K562 (cell line): ENCODE data around the gene TEX35. TPM values are rescaled to one million over a fixed set of nuclear protein-coding genes. Genes with fewer than 3 reads are reported as not detected.

Experiments used
- ATAC-seq: fragments of 200-7000 bp; cut with Tn5 transposase; 3 replicates; pipeline ENCODE4 v1.9.1; 2020; ENCODE audit warnings: moderate library complexity
- BruUV-seq: library from RNA; stranded (reverse); fragments of 400-500 nt; replicated peaks from 2 replicates; lab custom pipeline; 2021; lab: Mats Ljungman, UMichigan
- CTCF ChIA-PET: fragments of 300-600 bp; formaldehyde crosslinking; extraction: SDS; loops from one replicate; lab custom pipeline; 2021; ENCODE audit warnings: low intra/inter-chr PET ratio; lab: Yijun Ruan, JAX
- POLR2A ChIA-PET: fragments of 300-600, 350-650 bp; sonication (Branson Sonifier 250); formaldehyde crosslinking; extraction: SDS; loops from one replicate; lab custom pipeline; 2021; ENCODE audit warnings: antibody characterized with exemption, inconsistent platforms; lab: Yijun Ruan, JAX
- DNase-seq, 4 experiments: peaks; one replicate each; pipeline versions ENCODE4 v3.0.0 to v3.0.0-alpha.2; 2011 to 2018; ENCODE audit warnings: low spot score in 3 of 4, mixed read lengths in 3 of 4; ENCODE audit errors: extremely low read depth in 1 of 4
- FAIRE-seq: peaks from 2 replicates; lab custom pipeline; 2011; peaks lifted over from hg19 to GRCh38; lab: Jason Lieb, UNC
- H2AFZ ChIP-seq: 2 replicates; pipeline ENCODE4 v1.6.0; 2011; ENCODE audit warnings: low read depth, low read length, control low read depth, inconsistent platforms
- H3K27ac ChIP-seq: fragments of 200-600 bp; 3 replicates; pipeline ENCODE4 v1.8.0; 2011; ENCODE audit warnings: low read depth, mild to moderate bottlenecking, control low read depth, inconsistent platforms, low read length, moderate library complexity, mixed read lengths; ENCODE audit errors: extremely low read depth
- H3K27me3 ChIP-seq, 2 experiments: fragments of 300-600 bp in 1 of 2; 2 replicates in 1 of 2; 3 replicates in 1 of 2; pipeline versions ENCODE4 v1.6.0 to v1.8.0; 2011; ENCODE audit warnings: inconsistent platforms in 2 of 2, low read length in 2 of 2, mild to moderate bottlenecking in 1 of 2, mixed read lengths in 1 of 2, moderate library complexity in 1 of 2; ENCODE audit not compliant: control insufficient read depth in 2 of 2, insufficient read depth in 2 of 2
- H3K36me3 ChIP-seq: fragments of 300-600 bp; 3 replicates; pipeline ENCODE4 v1.8.0; 2011; ENCODE audit warnings: mild to moderate bottlenecking, low read length, inconsistent platforms; ENCODE audit not compliant: control insufficient read depth, insufficient read depth
- H3K4me1 ChIP-seq, 2 experiments: fragments of 200-600 bp in 1 of 2; replicated peaks in 1 of 2; 2 replicates in 1 of 2; 3 replicates in 1 of 2; pipeline versions ENCODE4 v1.5.1 to v1.8.0; 2011; ENCODE audit warnings: inconsistent platforms in 2 of 2, low read length in 2 of 2, mild to moderate bottlenecking in 1 of 2, mixed read lengths in 1 of 2, moderate library complexity in 1 of 2; ENCODE audit not compliant: control insufficient read depth in 2 of 2, insufficient read depth in 2 of 2
- H3K4me2 ChIP-seq: 2 replicates; pipeline ENCODE4 v1.6.1; 2011; ENCODE audit warnings: low read length, control low read depth, inconsistent platforms, mixed read lengths; ENCODE audit not compliant: insufficient read depth
- H3K4me3 ChIP-seq: fragments of 200-600 bp; sonication (generic), shearing (Covaris generic); 2 replicates; pipeline ENCODE4 v1.5.1; 2016; ENCODE audit warnings: control low read depth, inconsistent platforms
- H3K79me2 ChIP-seq: fragments of 200-600 bp; 3 replicates; pipeline ENCODE4 v1.8.0; 2011; ENCODE audit warnings: low read length, inconsistent platforms; ENCODE audit not compliant: control insufficient read depth, insufficient read depth
- H3K9ac ChIP-seq, 2 experiments: 2 replicates each; pipeline versions ENCODE4 v1.6.0 to v1.6.1; 2011; ENCODE audit warnings: low read depth in 2 of 2, low read length in 2 of 2, control low read depth in 1 of 2, inconsistent platforms in 1 of 2, mild to moderate bottlenecking in 1 of 2, mixed read lengths in 1 of 2; ENCODE audit not compliant: insufficient read depth in 1 of 2
- H3K9me1 ChIP-seq: one replicate; pipeline ENCODE4 v1.6.0; 2011; ENCODE audit warnings: inconsistent platforms, mild to moderate bottlenecking, low read length, moderate library complexity; ENCODE audit not compliant: control insufficient read depth, insufficient read depth
- H3K9me3 ChIP-seq: replicated peaks from 2 replicates; pipeline ENCODE4 v1.5.1; 2011; ENCODE audit warnings: low read depth, low read length, inconsistent platforms; ENCODE audit not compliant: control insufficient read depth, insufficient read depth
- H4K20me1 ChIP-seq: replicated peaks from 2 replicates; pipeline ENCODE4 v1.6.1; 2011; ENCODE audit warnings: low read length, inconsistent platforms, mixed read lengths; ENCODE audit not compliant: control insufficient read depth, insufficient read depth
- HOXB6 ChIP-seq: fragments of 250-450 bp; sonication (Bioruptor Pico); IDR thresholded peaks from 2 replicates; pipeline ENCODE4 v1.5.1; 2022; ENCODE audit warnings: mild to moderate bottlenecking, borderline replicate concordance
- KAT7 ChIP-seq: sonication (generic); formaldehyde crosslinking; IDR thresholded peaks from 2 replicates; pipeline ENCODE4 v1.8.0; 2022; ENCODE audit warnings: missing genetic modification reagents, mild to moderate bottlenecking, borderline replicate concordance
- MNT ChIP-seq, 2 experiments: fragments of 450-650 bp; conservative IDR thresholded peaks; 2 replicates each; pipeline ENCODE4 v1.6.1; 2017; ENCODE audit warnings: mild to moderate bottlenecking in 2 of 2, moderate library complexity in 2 of 2
- SRSF9 ChIP-seq: fragments of 200-400 bp; formaldehyde crosslinking; IDR thresholded peaks from 2 replicates; pipeline ENCODE4 v1.6.1; 2017; ENCODE audit warnings: low read depth, low read length, borderline replicate concordance
- in situ Hi-C: fragments of 300-500 bp; cut with MboI; formaldehyde crosslinking; loops from 4 replicates; pipeline ENCODE4 v1.15.0; 2018; ENCODE audit warnings: inconsistent platforms, mixed read lengths
- intact Hi-C: fragments of 100-400 bp; cut with micrococcal nuclease; formaldehyde crosslinking; loops from 2 replicates; pipeline ENCODE4 v1.14.2; 2022
- polyA plus RNA-seq, 8 experiments: library from polyadenylated mRNA; depleted of rRNA in 4 of 8; stranded (reverse) in 5 of 8; unstranded in 3 of 8; fragments of >200 nt; fragmentation: Nextera tagmentation in 2 of 8; fragmentation: Illumina TruSeq in 1 of 8; extraction: Ambion mirVana in 2 of 8; extraction: Trizol in 1 of 8; gene quantifications; 2 replicates each; pipeline versions ENCODE4 v1.2.1 to v1.2.3, GENCODE V29; 2011 to 2014; ENCODE audit warnings: inconsistent platforms in 1 of 8, missing spikeins in 1 of 8
- total RNA-seq, 7 experiments: library from RNA; depleted of rRNA in 6 of 7; stranded (reverse); fragments of >200 nt in 6 of 7; fragmentation: Illumina TruSeq in 2 of 7; extraction: Trizol in 2 of 7; gene quantifications; 2 replicates each; pipeline versions ENCODE4 v1.2.1 to v1.2.3, GENCODE V29; 2011 to 2021; ENCODE audit warnings: low replicate concordance in 1 of 7
- TF ChIP-seq, protein P1 (sequence below): fragments of 450-650 bp; IDR thresholded peaks from 2 replicates; pipeline ENCODE4 v1.6.1; 2017; ENCODE audit warnings: mild to moderate bottlenecking, moderate library complexity

TEX35 gene
- total and polyA plus RNA-seq, 9 of the 15 experiments (the other 6 are each of a cell fraction or from before 2014, with no cell fraction given) = not detected

- no peaks in the 10 kb centered on the region for H3K27me3 ChIP-seq
- in situ Hi-C loops (no loop called here), intact Hi-C loops (no loop called here)
- no peak overlapping the region for H3K9ac ChIP-seq
- no peaks in the 10 kb centered on the region for H3K36me3 ChIP-seq
- ATAC-seq (no peak), DNase-seq (no peak), FAIRE-seq (no peak)
- H3K9me1 ChIP-seq = no peaks in the 10 kb centered on the region
- H2AFZ ChIP-seq = no peak overlapping the region
- no TSS peak for BruUV-seq
- H3K79me2 ChIP-seq = no peaks in the 10 kb centered on the region
- no peak overlapping the region for H3K4me2 ChIP-seq
- CTCF ChIA-PET = no interaction called here
- H3K27ac ChIP-seq = no peak overlapping the region
- H3K4me1 ChIP-seq = no peaks in the 10 kb centered on the region
- POLR2A ChIA-PET = interaction anchor here (0.7 kb wide), 1 partner anchor 44 kb away, joined by 3 read pairs; no protein-coding TSS in a partner anchor
- H4K20me1 ChIP-seq = no peaks in the 10 kb centered on the region
- TF ChIP-seq, protein P1, sequence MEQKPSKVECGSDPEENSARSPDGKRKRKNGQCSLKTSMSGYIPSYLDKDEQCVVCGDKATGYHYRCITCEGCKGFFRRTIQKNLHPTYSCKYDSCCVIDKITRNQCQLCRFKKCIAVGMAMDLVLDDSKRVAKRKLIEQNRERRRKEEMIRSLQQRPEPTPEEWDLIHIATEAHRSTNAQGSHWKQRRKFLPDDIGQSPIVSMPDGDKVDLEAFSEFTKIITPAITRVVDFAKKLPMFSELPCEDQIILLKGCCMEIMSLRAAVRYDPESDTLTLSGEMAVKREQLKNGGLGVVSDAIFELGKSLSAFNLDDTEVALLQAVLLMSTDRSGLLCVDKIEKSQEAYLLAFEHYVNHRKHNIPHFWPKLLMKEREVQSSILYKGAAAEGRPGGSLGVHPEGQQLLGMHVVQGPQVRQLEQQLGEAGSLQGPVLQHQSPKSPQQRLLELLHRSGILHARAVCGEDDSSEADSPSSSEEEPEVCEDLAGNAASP = no peak
- no peak for TF ChIP-seq MNT (conservative IDR thresholded peaks at IDR 0.05)
- no peak for TF ChIP-seq SRSF9
- TF ChIP-seq KAT7 (CRISPR knock-in tag) = no peak
- TF ChIP-seq HOXB6 = no peak
- no peaks in the 10 kb centered on the region for H3K9me3 ChIP-seq
- H3K4me3 ChIP-seq = no peak overlapping the region
These were observed 48.3 kb upstream of the TEX35 start for GRCh38 chr1:178464566-178464965.
